Skin of body (tissue), 2 donors: Measurements from ENCODE around the gene FKBP1A. TPM values are rescaled to one million over a fixed set of nuclear protein-coding genes. Genes with fewer than 3 reads are reported as not detected.

ENCODE experiments used
- DNase-seq: peaks from one replicate; lab custom pipeline; 2025; lab: John Stamatoyannopoulos, UW
- total RNA-seq: library from RNA; depleted of rRNA; stranded (reverse); fragments of >200 nt; gene quantifications from one replicate; pipeline ENCODE4 v1.2.3, GENCODE V29; 2014

FKBP1A gene
- total RNA-seq, 1 donor from 2014 or later: 102 TPM

DNA sequence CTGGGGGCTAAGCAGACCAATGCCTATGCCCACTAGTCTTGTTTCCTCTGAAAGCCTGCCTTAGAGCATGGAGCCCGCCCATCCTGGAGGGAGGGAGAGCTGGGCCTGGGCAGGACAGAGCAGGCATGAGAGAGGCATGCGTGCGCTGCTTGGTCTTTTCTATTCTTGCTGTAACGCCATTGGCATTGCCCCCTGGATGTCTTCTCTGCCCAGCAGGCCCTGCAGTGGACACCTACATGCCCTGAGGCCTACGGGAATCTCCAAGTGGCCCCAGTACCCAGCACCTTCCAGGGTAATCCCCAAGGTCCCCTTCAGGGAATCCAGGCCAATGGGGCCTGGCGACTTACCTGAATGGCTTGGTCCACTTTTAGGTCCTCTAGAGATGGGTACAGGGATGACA, 72.8 kb downstream of the FKBP1A start:
- no peak for DNase-seq

DNA sequence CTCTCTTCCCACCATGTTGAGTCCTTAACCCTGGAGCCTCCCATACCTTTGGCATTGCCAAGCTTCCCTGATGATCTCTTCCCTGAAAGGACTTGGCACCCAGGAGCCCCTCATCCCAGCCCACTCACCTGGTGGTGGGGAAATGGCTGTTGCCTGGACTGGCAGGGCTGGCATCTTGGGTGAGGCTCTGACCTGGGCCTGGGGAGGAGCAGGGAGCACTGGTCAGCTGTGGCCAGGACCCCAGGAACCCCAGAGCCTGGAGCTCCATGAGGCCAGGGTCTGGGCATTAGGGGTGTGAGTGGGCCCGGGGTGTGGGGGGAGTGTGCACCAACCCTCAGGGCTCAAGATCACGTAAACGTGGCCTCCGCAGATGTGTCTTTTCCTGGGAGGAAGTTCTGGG, 73.4 kb downstream of the FKBP1A start:
- no peak for DNase-seq

DNA sequence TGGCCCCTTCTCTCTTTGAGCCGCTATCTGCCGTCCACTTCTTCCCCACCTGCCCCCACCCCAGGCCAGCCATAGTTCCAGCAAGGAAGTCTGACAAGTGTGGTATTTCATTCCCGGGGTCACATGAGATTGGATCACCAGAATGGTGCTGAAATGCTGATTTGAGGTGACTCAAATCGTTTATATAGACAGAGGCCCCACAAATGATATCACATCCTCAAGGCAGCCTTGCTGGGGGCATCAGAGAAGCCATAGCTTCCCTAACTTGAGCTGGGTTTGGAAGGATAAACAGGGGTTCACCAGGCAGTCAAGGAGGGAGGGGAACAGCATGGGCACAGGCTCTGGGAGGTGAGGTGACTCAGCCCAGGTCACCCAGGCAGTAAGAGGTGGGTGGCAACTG, 73.8 kb downstream of the FKBP1A start:
- DNase-seq: no peak

Other genes starting within 250 kb of the FKBP1A start
- 2.5 TPM for gene TMEM74B, start 208.1 kb downstream of the FKBP1A start, total RNA-seq
- 0.69 TPM for gene C20orf202, start 189.6 kb downstream of the FKBP1A start, total RNA-seq
- gene RAD21L1, start 167.0 kb downstream of the FKBP1A start, total RNA-seq: not detected
- 1.2 TPM for gene SNPH, start 126.8 kb downstream of the FKBP1A start, total RNA-seq
- gene SDCBP2, start 63.9 kb downstream of the FKBP1A start, total RNA-seq: 9.4 TPM
- 33.5 TPM for gene NSFL1C, start 73.8 kb upstream of the FKBP1A start, total RNA-seq
- gene SIRPB2, start 98.4 kb upstream of the FKBP1A start, total RNA-seq: 1.8 TPM
- gene SIRPD, start 164.7 kb upstream of the FKBP1A start, total RNA-seq: 0.39 TPM
- gene SIRPB1, start 227.0 kb upstream of the FKBP1A start, total RNA-seq: 0.99 TPM